Measurements from ENCODE around the gene HSPA12A. TPM values are rescaled to one million over a fixed set of nuclear protein-coding genes. Genes with fewer than 3 reads are reported as not detected.

The HSPA12A gene
- total and polyA plus RNA-seq, 2 donors (not counting 1 experiment from before 2014, with no cell fraction given), result 14.4 to 15.7 TPM

DNA sequence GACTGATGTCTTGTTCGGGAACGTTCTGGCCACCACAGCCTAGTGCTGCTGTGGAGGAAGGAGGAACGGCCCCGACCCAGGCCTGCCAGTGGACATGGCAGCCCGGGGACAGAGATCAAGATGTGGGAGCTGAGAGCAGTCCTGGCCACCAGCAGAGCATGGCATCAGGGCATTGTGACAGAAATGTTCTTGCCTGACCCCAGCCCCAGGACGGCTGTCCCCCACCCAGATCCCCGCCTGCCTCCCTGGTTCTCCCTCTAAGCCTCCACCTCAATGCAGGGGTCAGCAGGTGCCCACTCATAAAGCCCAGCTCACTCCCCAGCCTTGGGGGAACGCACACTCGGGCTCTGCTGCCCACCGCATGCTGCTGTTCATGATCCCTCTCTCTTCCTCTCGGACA lies 42.9 kb upstream of the HSPA12A start:
- Histone ChIP-seq H2AFZ (ENCODE audit: low read length) (no peak overlapping the region), H3K4me1 (ENCODE audit: control insufficient read depth, extremely low read depth, insufficient read depth, low read length) (peaks cover 4% of the 10 kb centered on the region), H3K79me2 (ENCODE audit: control insufficient read depth, insufficient read depth, low read length) (no peaks in the 10 kb centered on the region), H3K27me3 (ENCODE audit: control insufficient read depth, insufficient read depth, low read length) (no peaks in the 10 kb centered on the region), H3K4me3 (replicated peaks in 1 of 4; ENCODE audit: control extremely low read depth in 1 of 4, insufficient read depth in 1 of 4, low read depth in 3 of 4, low read length in 4 of 4) (no peak overlapping the region), H3K4me2 (ENCODE audit: extremely low read depth, insufficient read depth, low read length) (no peak overlapping the region), H3K9me3 (ENCODE audit: control insufficient read depth, insufficient read depth, low read depth, low read length) (no peaks in the 10 kb centered on the region), H3K36me3 (ENCODE audit: control insufficient read depth, insufficient read depth, low read length) (no peaks in the 10 kb centered on the region), H3K9ac (ENCODE audit: insufficient read depth, low read length) (no peak overlapping the region), H3K27ac (ENCODE audit: insufficient read depth, low read length) (no peak overlapping the region), H4K20me1 (ENCODE audit: control insufficient read depth, extremely low read depth, insufficient read depth, low read length) (no peaks in the 10 kb centered on the region)
- TF ChIP-seq EZH2 (IDR thresholded peaks at IDR 0.05; ENCODE audit: low read length, missing control alignments) (no peak), CTCF (conservative IDR thresholded peaks at IDR 0.05 in 1 of 2, IDR thresholded peaks at IDR 0.05 in 1 of 2; ENCODE audit: low read depth in 1 of 2, low read length in 2 of 2) (no peak)
- no peak for DNase-seq (ENCODE audit: low read depth in 2 of 2)

DNA sequence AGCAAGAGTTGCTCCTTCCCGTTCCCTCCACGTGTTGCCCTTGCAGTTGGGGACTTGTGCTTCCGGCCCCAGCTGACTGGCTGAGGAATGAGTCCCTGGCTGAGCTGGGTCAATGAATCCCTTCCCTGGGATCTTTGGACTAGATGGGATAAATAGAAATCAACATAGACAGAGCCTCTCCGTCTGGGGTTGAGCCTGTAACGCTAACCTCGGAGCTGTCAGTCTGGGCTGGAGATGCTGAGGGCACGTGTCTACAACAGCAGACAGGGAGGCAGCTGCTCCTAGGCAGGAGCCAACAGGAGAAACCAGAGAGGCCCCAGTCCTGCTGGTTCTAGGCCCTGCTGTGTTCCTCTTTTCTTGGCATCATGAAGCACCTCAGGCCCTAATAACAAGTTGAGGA lies 42.3 kb upstream of the HSPA12A start:
- H3K4me2 ChIP-seq (ENCODE audit: extremely low read depth, insufficient read depth, low read length), result no peak overlapping the region
- no peak overlapping the region for H3K4me3 ChIP-seq (replicated peaks in 1 of 4; ENCODE audit: control extremely low read depth in 1 of 4, insufficient read depth in 1 of 4, low read depth in 3 of 4, low read length in 4 of 4)
- H3K9ac ChIP-seq (ENCODE audit: insufficient read depth, low read length), result no peak overlapping the region
- no peaks in the 10 kb centered on the region for H3K9me3 ChIP-seq (ENCODE audit: control insufficient read depth, insufficient read depth, low read depth, low read length)
- no peaks in the 10 kb centered on the region for H3K36me3 ChIP-seq (ENCODE audit: control insufficient read depth, insufficient read depth, low read length)
- no peak overlapping the region for H3K27ac ChIP-seq (ENCODE audit: insufficient read depth, low read length)
- no peak for DNase-seq (ENCODE audit: low read depth in 2 of 2)
- no peaks in the 10 kb centered on the region for H3K79me2 ChIP-seq (ENCODE audit: control insufficient read depth, insufficient read depth, low read length)
- H4K20me1 ChIP-seq (ENCODE audit: control insufficient read depth, extremely low read depth, insufficient read depth, low read length), result no peaks in the 10 kb centered on the region
- no peaks in the 10 kb centered on the region for H3K27me3 ChIP-seq (ENCODE audit: control insufficient read depth, insufficient read depth, low read length)
- TF ChIP-seq EZH2 (IDR thresholded peaks at IDR 0.05; ENCODE audit: low read length, missing control alignments) (no peak), CTCF (conservative IDR thresholded peaks at IDR 0.05 in 1 of 2, IDR thresholded peaks at IDR 0.05 in 1 of 2; ENCODE audit: low read depth in 1 of 2, low read length in 2 of 2) (no peak)
- peaks cover 4% of the 10 kb centered on the region for H3K4me1 ChIP-seq (ENCODE audit: control insufficient read depth, extremely low read depth, insufficient read depth, low read length)
- no peak overlapping the region for H2AFZ ChIP-seq (ENCODE audit: low read length)

DNA sequence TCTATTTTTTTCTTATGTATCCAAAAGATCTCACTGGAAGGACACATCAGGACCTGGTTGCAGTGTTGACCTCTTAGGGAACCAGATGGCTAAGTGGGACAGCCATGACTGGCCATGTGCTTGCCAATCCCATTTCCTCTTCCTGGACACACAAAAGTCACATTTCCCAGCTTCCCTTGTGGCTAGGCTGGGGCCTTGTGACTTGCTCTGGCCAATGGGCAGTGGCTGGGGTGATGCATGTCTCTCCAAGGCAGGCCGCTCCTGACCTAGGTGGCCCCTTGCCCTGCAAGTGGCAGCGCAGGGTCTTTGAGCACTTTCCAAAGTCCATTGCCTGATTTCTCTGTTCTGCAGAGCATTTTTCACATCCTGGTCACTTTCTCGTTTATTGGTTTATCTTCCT lies 41.7 kb upstream of the HSPA12A start:
- TF ChIP-seq EZH2 (IDR thresholded peaks at IDR 0.05; ENCODE audit: low read length, missing control alignments), result no peak
- no peak for TF ChIP-seq CTCF (conservative IDR thresholded peaks at IDR 0.05 in 1 of 2, IDR thresholded peaks at IDR 0.05 in 1 of 2; ENCODE audit: low read depth in 1 of 2, low read length in 2 of 2)
- DNase-seq (ENCODE audit: low read depth in 2 of 2), result no peak

More for the DNA sequence above, 41.7 kb upstream of the HSPA12A start:
- Histone ChIP-seq H3K79me2 (ENCODE audit: control insufficient read depth, insufficient read depth, low read length) (no peaks in the 10 kb centered on the region), H3K4me3 (replicated peaks in 1 of 4; ENCODE audit: control extremely low read depth in 1 of 4, insufficient read depth in 1 of 4, low read depth in 3 of 4, low read length in 4 of 4) (no peak overlapping the region), H3K36me3 (ENCODE audit: control insufficient read depth, insufficient read depth, low read length) (no peaks in the 10 kb centered on the region), H3K27ac (ENCODE audit: insufficient read depth, low read length) (no peak overlapping the region), H3K4me2 (ENCODE audit: extremely low read depth, insufficient read depth, low read length) (no peak overlapping the region), H2AFZ (ENCODE audit: low read length) (no peak overlapping the region), H3K4me1 (ENCODE audit: control insufficient read depth, extremely low read depth, insufficient read depth, low read length) (peaks cover 4% of the 10 kb centered on the region), H3K27me3 (ENCODE audit: control insufficient read depth, insufficient read depth, low read length) (no peaks in the 10 kb centered on the region), H3K9me3 (ENCODE audit: control insufficient read depth, insufficient read depth, low read depth, low read length) (no peaks in the 10 kb centered on the region), H3K9ac (ENCODE audit: insufficient read depth, low read length) (no peak overlapping the region), H4K20me1 (ENCODE audit: control insufficient read depth, extremely low read depth, insufficient read depth, low read length) (no peaks in the 10 kb centered on the region)

Data from fibroblast of lung (primary cell).